HepG2 (cell line): Measurements from ENCODE around the gene AP2B1. TPM values are rescaled to one million over a fixed set of nuclear protein-coding genes. Genes with fewer than 3 reads are reported as not detected.

ENCODE experiments used
- DMAP1 ChIP-seq: IDR thresholded peaks from 2 replicates; pipeline ENCODE4 v1.6.1; 2016
- HINFP ChIP-seq: sonication (generic); formaldehyde crosslinking; IDR thresholded peaks from 2 replicates; pipeline ENCODE4 v1.4.0; 2020; ENCODE audit warnings: low read depth, mild to moderate bottlenecking, missing genetic modification reagents
- KDM1A ChIP-seq: IDR thresholded peaks from 2 replicates; pipeline ENCODE4 v1.6.1; 2016; ENCODE audit warnings: missing compliant biosample characterization
- PHF8 ChIP-seq: sonication (generic); formaldehyde crosslinking; IDR thresholded peaks from 2 replicates; pipeline ENCODE4 v1.5.0; 2020; ENCODE audit warnings: missing genetic modification reagents
- REXO4 ChIP-seq: sonication (generic); formaldehyde crosslinking; IDR thresholded peaks from 2 replicates; pipeline ENCODE4 v1.8.0; 2022; ENCODE audit warnings: missing genetic modification reagents, mild to moderate bottlenecking, borderline replicate concordance
- TRIM24 ChIP-seq: sonication (generic); formaldehyde crosslinking; IDR thresholded peaks from 2 replicates; pipeline ENCODE4 v1.8.0; 2022; ENCODE audit warnings: mild to moderate bottlenecking, missing genetic modification reagents
- ZNF318 ChIP-seq: sonication (generic); formaldehyde crosslinking; IDR thresholded peaks from 2 replicates; pipeline ENCODE4 v1.4.0; 2020; ENCODE audit warnings: mild to moderate bottlenecking, missing genetic modification reagents
- ZNF574 ChIP-seq: sonication (generic); formaldehyde crosslinking; IDR thresholded peaks from 2 replicates; pipeline ENCODE4 v1.4.0; 2020; ENCODE audit warnings: missing genetic modification reagents
- ZSCAN12 ChIP-seq: sonication (generic); formaldehyde crosslinking; IDR thresholded peaks from 2 replicates; pipeline ENCODE4 v1.9.0; 2021; ENCODE audit warnings: mild to moderate bottlenecking, missing genetic modification reagents
- polyA plus RNA-seq, 8 experiments: library from polyadenylated mRNA; depleted of rRNA in 3 of 8; stranded (reverse) in 7 of 8; unstranded in 1 of 8; fragments of >200 nt; fragmentation: Illumina TruSeq in 4 of 8; extraction: Trizol in 4 of 8; gene quantifications; 2 replicates each; pipeline versions ENCODE4 v1.2.1 to v1.2.3, GENCODE V29; 2011 to 2016; ENCODE audit warnings: low read depth in 4 of 8, missing spikeins in 1 of 8, mixed read lengths in 1 of 8; ENCODE audit not compliant: insufficient read depth in 1 of 8
- total RNA-seq, 5 experiments: library from RNA; depleted of rRNA; stranded (reverse); fragments of >200 nt; fragmentation: Illumina TruSeq; extraction: Trizol; gene quantifications; 2 replicates each; pipeline ENCODE4 v1.2.3, GENCODE V29; 2016; ENCODE audit warnings: low read depth in 1 of 5

Gene AP2B1
- total and polyA plus RNA-seq, 2 of the 13 experiments (the other 11 are each of a cell fraction or from before 2014, with no cell fraction given) = 23.8 to 71.3 TPM

- TF ChIP-seq ZNF574 (CRISPR knock-in tag) (peak; percentile 99), KDM1A (CRISPR knock-in tag) (peak; percentile 75; the same call in 1 of the 2 replicates), HINFP (no peak; the same call in 1 of the 2 replicates), REXO4 (no peak), TRIM24 (CRISPR knock-in tag) (no peak), PHF8 (CRISPR knock-in tag) (peak; percentile 88), ZNF318 (CRISPR knock-in tag) (no peak), ZSCAN12 (CRISPR knock-in tag) (no peak), DMAP1 (CRISPR knock-in tag) (no peak; the same call in 1 of the 2 replicates)
Measured at GRCh38 chr17:35587074-35587961, at the start of gene AP2B1 (continued).
